Chondrocyte (in vitro differentiated cells): Measurements from ENCODE around the gene SEL1L. TPM values are rescaled to one million over a fixed set of nuclear protein-coding genes. Genes with fewer than 3 reads are reported as not detected.
"Not testable (repeated sequence)": the region's sequence is repeated elsewhere in the genome, so short reads cannot be mapped to it uniquely, and the experiment has no call there.

ENCODE experiments used
- DNase-seq: peaks from one replicate; pipeline ENCODE4 v3.0.0; 2021; ENCODE audit warnings: mixed read lengths, low spot score
- H3K27ac Mint-ChIP-seq: one replicate; pipeline ENCODE4 v1.8.0; 2021; ENCODE audit warnings: mild to moderate bottlenecking, moderate library complexity, mixed read lengths; ENCODE audit not compliant: unreplicated experiment
- H3K27me3 Mint-ChIP-seq: 2 replicates; pipeline ENCODE4 v1.8.0; 2021; ENCODE audit warnings: low read depth, mixed read lengths
- H3K36me3 Mint-ChIP-seq: 2 replicates; pipeline ENCODE4 v1.8.0; 2021; ENCODE audit warnings: low read depth, mixed read lengths
- H3K4me1 Mint-ChIP-seq: 2 replicates; pipeline ENCODE4 v1.8.0; 2021; ENCODE audit warnings: low read depth, mild to moderate bottlenecking, mixed read lengths
- H3K4me3 Mint-ChIP-seq: one replicate; pipeline ENCODE4 v1.8.0; 2021; ENCODE audit warnings: mild to moderate bottlenecking, moderate library complexity, mixed read lengths; ENCODE audit not compliant: unreplicated experiment
- H3K9me3 Mint-ChIP-seq: 2 replicates; pipeline ENCODE4 v1.8.0; 2021; ENCODE audit warnings: low read depth, mixed read lengths
- total RNA-seq: library from RNA; stranded (reverse); gene quantifications from 3 replicates; pipeline ENCODE4 v1.2.1, GENCODE V29; 2021
- TF ChIP-seq, protein P1 (sequence below): fragments of 200-600 bp; sonication (generic); IDR thresholded peaks from 2 replicates; pipeline ENCODE4 v1.5.0; 2021; ENCODE audit warnings: antibody characterized with exemption, mild to moderate bottlenecking, moderate library complexity

The SEL1L gene
- total RNA-seq, 1 donor from 2014 or later, result 201 TPM

DNA sequence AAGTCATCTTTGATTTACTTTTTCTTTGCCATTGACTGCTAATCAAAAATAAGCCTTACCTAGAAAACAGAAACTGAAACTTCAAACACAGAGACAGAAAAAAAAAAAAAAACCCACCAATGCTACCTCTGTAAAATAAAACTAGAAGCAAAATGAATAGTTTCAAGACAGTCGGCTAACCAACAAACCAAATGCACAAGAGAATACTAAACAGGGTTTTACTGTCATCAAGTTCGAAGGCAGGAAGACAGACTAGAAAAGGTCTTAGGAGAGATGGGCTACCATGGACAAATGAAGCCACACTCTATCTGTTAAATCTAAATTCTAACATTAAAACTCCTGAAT is 59.5 kb downstream of the SEL1L start:
- Mint-ChIP-seq H3K4me1 (no peaks in the 10 kb centered on the region), H3K9me3 (no peaks in the 10 kb centered on the region), H3K27ac (no peak overlapping the region), H3K36me3 (peaks cover 18% of the 10 kb centered on the region), H3K27me3 (no peaks in the 10 kb centered on the region), H3K4me3 (no peak overlapping the region)
- DNase-seq, result no peak
- TF ChIP-seq, protein P1, sequence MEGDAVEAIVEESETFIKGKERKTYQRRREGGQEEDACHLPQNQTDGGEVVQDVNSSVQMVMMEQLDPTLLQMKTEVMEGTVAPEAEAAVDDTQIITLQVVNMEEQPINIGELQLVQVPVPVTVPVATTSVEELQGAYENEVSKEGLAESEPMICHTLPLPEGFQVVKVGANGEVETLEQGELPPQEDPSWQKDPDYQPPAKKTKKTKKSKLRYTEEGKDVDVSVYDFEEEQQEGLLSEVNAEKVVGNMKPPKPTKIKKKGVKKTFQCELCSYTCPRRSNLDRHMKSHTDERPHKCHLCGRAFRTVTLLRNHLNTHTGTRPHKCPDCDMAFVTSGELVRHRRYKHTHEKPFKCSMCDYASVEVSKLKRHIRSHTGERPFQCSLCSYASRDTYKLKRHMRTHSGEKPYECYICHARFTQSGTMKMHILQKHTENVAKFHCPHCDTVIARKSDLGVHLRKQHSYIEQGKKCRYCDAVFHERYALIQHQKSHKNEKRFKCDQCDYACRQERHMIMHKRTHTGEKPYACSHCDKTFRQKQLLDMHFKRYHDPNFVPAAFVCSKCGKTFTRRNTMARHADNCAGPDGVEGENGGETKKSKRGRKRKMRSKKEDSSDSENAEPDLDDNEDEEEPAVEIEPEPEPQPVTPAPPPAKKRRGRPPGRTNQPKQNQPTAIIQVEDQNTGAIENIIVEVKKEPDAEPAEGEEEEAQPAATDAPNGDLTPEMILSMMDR, result no peak

DNA sequence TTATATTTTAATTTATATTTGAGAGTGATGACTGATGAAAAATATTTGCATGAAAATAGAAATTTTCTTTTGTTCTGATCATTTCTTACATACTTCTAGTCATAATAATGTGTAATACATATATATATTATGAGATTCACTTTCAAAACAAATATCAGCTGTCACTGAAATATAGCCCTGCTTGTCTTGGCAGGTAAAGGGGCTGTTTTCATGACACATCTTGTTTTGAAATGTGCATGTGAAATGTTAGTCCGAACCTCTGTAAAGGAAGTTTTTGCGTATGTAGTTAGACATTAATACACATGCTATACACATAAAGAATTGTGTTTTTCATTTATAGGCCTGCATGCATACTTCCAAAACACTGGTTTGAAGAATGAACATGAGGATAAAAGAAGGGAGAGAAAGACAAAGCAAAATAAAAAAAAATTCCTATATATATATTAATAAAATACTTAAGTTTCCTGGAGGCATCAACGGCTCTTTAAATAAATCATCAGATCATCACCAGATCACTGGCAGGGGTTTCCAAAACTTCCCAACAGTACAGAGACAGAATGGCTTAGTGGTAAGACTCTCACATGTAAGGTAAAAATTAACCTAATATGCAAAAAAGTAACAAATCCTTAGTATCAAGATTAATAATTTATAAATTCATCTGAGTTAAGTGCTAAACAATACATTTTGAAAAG is 60.1 kb downstream of the SEL1L start:
- Mint-ChIP-seq H3K9me3 (no peaks in the 10 kb centered on the region), H3K27me3 (no peaks in the 10 kb centered on the region), H3K36me3 (peaks cover 17% of the 10 kb centered on the region), H3K4me1 (no peaks in the 10 kb centered on the region), H3K4me3 (no peak overlapping the region), H3K27ac (no peak overlapping the region)
- no peak for DNase-seq
- TF ChIP-seq, protein P1, result no peak

- Mint-ChIP-seq H3K27ac (no peak overlapping the region), H3K4me3 (no peak overlapping the region), H3K9me3 (no peaks in the 10 kb centered on the region), H3K27me3 (no peaks in the 10 kb centered on the region), H3K36me3 (peaks cover 13% of the 10 kb centered on the region), H3K4me1 (no peaks in the 10 kb centered on the region)
- TF ChIP-seq, protein P1, result no peak
- DNase-seq, result no peak
These were observed 61.4 kb downstream of the SEL1L start for GRCh38 chr14:81472096-81472800.

DNA sequence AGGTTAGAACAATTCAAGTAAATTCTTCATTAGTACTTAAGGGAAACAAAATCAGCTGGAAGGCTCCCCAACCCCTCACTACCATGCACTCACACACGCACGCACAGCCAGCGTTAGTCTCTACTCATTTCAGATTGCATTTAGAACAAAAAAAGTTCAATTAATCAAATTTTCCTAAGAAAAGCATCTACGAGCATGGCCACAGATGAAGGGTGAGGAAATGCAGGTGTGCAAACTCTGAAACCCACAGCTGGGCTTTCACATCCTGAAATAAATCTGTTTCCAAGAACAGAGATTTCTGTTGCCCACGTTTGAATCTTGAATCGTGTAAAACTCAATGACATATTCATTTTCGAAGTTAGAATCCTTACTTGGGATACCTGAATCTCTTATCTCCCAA is 62.6 kb downstream of the SEL1L start:
- H3K4me3 Mint-ChIP-seq, result no peak overlapping the region
- no peak for DNase-seq
- H3K4me1 Mint-ChIP-seq, result no peaks in the 10 kb centered on the region
- H3K36me3 Mint-ChIP-seq, result peaks cover 8% of the 10 kb centered on the region
- H3K27ac Mint-ChIP-seq, result no peak overlapping the region
- H3K27me3 Mint-ChIP-seq, result no peaks in the 10 kb centered on the region
- TF ChIP-seq, protein P1, result no peak
- H3K9me3 Mint-ChIP-seq, result no peaks in the 10 kb centered on the region

GRCh38 chr14:81470557-81470826 is 63.2 kb downstream of the SEL1L start:
- not testable (repeated sequence) for H3K9me3 Mint-ChIP-seq, H3K27ac Mint-ChIP-seq

DNA sequence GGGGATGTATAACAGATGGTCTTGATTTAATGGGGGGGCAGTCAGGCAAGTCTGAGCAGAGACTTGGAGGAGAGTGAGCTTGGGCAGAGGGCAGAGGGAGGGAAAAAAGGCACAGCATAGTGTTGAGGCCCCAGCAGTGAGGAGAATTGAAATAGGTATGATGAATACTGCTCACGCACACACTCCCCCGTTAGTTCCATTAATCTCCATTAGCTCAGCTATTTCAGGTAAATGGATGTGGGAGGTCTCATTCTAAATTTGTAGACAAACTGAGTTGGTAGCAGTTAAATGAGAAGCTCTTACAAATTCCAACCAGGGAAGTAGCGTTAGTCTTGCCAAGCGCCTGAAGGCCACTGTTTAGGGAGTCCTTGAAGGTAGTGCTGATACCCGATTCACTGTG is 66.8 kb downstream of the SEL1L start:
- peaks cover 6% of the 10 kb centered on the region for H3K4me1 Mint-ChIP-seq
- H3K4me3 Mint-ChIP-seq, result no peak overlapping the region
- H3K36me3 Mint-ChIP-seq, result no peaks in the 10 kb centered on the region
- TF ChIP-seq, protein P1, result no peak
- H3K27me3 Mint-ChIP-seq, result no peaks in the 10 kb centered on the region
- H3K9me3 Mint-ChIP-seq, result no peaks in the 10 kb centered on the region
- no peak overlapping the region for H3K27ac Mint-ChIP-seq
- no peak for DNase-seq

More at GRCh38 chr14:81470557-81470826, 63.2 kb downstream of the SEL1L start:
- not testable (repeated sequence) for H3K4me3 Mint-ChIP-seq, H3K4me1 Mint-ChIP-seq, H3K27me3 Mint-ChIP-seq, DNase-seq, H3K36me3 Mint-ChIP-seq
